Osteoblast (primary cell): ENCODE data around the gene WNT7B. TPM values are rescaled to one million over a fixed set of nuclear protein-coding genes. Genes with fewer than 3 reads are reported as not detected.

Experiments used
- DNase-seq: peaks from one replicate; pipeline ENCODE4 v3.0.0; 2011; ENCODE audit warnings: low spot score, mixed read lengths; ENCODE audit not compliant: insufficient read length; ENCODE audit errors: missing footprints
- H2AFZ ChIP-seq: 2 replicates; pipeline ENCODE4 v1.6.0; 2011; ENCODE audit warnings: mild to moderate bottlenecking, low read length
- H3K27ac ChIP-seq: 2 replicates; pipeline ENCODE4 v1.5.1; 2011; ENCODE audit warnings: mild to moderate bottlenecking, low read depth, low read length, moderate library complexity
- H3K27me3 ChIP-seq: 2 replicates; pipeline ENCODE4 v1.6.0; 2012; ENCODE audit warnings: mild to moderate bottlenecking, control low read depth, inconsistent platforms, low read length, moderate library complexity; ENCODE audit not compliant: insufficient read depth
- H3K36me3 ChIP-seq: 2 replicates; pipeline ENCODE4 v1.5.1; 2011; ENCODE audit warnings: mild to moderate bottlenecking, low read length, control low read depth, moderate library complexity; ENCODE audit not compliant: insufficient read depth
- H3K4me1 ChIP-seq: 2 replicates; pipeline ENCODE4 v1.5.1; 2011; ENCODE audit warnings: mild to moderate bottlenecking, low read length, control low read depth, moderate library complexity; ENCODE audit not compliant: insufficient read depth
- H3K4me2 ChIP-seq: 2 replicates; pipeline ENCODE4 v1.6.0; 2011; ENCODE audit warnings: mild to moderate bottlenecking, low read length; ENCODE audit not compliant: insufficient read depth
- H3K4me3 ChIP-seq: fragments of 200-600 bp; sonication (generic); 3 replicates; pipeline ENCODE4 v1.5.1; 2012; ENCODE audit warnings: mild to moderate bottlenecking, low read length, inconsistent platforms; ENCODE audit not compliant: insufficient read depth
- H3K79me2 ChIP-seq: 2 replicates; pipeline ENCODE4 v1.6.0; 2012; ENCODE audit warnings: mild to moderate bottlenecking, low read length, control low read depth, inconsistent platforms; ENCODE audit not compliant: insufficient read depth
- H3K9me3 ChIP-seq: 2 replicates; pipeline ENCODE4 v1.5.1; 2011; ENCODE audit warnings: low read depth, low read length, control low read depth
- H4K20me1 ChIP-seq: 2 replicates; pipeline ENCODE4 v1.6.0; 2012; ENCODE audit warnings: mild to moderate bottlenecking, low read length, control low read depth; ENCODE audit not compliant: insufficient read depth
- total RNA-seq: library from RNA; depleted of rRNA; stranded (reverse); fragments of >200 nt; gene quantifications from 2 replicates; pipeline ENCODE4 v1.2.3, GENCODE V29; 2012
- TF ChIP-seq, protein P1 (sequence below): IDR thresholded peaks from 2 replicates; pipeline ENCODE4 v1.5.1; 2011; ENCODE audit warnings: mild to moderate bottlenecking, low read depth, low read length, moderate library complexity; ENCODE audit errors: extremely low read depth

Gene WNT7B
- total RNA-seq, 1 donor = not detected

DNA sequence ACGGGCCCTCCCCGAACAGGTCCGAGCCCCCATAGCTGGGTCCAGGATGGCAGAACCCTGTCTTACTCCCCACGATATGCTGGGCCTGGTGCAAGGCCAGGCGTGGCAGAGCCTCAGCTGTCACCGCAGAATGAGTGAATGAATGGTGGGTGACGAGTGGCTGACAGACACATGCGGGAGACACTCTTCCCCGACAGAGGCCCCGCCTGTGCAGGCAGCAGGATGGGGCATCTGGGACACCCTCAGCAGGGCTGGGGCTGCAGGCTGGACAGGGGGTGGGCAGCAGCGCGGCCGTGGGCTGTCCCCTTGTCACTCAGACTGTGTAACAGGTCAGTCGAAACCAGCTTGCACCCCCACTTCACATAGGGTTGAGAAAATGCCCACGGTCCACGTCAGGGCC, 18.0 kb downstream of the WNT7B start:
- Histone ChIP-seq H3K36me3 (no peaks in the 10 kb centered on the region), H2AFZ (no peak overlapping the region), H3K79me2 (no peaks in the 10 kb centered on the region), H3K27me3 (peaks cover 7% of the 10 kb centered on the region), H3K27ac (no peak overlapping the region), H3K4me2 (no peak overlapping the region), H4K20me1 (no peaks in the 10 kb centered on the region), H3K4me1 (no peaks in the 10 kb centered on the region), H3K9me3 (no peaks in the 10 kb centered on the region), H3K4me3 (no peak overlapping the region)
- TF ChIP-seq, protein P1, sequence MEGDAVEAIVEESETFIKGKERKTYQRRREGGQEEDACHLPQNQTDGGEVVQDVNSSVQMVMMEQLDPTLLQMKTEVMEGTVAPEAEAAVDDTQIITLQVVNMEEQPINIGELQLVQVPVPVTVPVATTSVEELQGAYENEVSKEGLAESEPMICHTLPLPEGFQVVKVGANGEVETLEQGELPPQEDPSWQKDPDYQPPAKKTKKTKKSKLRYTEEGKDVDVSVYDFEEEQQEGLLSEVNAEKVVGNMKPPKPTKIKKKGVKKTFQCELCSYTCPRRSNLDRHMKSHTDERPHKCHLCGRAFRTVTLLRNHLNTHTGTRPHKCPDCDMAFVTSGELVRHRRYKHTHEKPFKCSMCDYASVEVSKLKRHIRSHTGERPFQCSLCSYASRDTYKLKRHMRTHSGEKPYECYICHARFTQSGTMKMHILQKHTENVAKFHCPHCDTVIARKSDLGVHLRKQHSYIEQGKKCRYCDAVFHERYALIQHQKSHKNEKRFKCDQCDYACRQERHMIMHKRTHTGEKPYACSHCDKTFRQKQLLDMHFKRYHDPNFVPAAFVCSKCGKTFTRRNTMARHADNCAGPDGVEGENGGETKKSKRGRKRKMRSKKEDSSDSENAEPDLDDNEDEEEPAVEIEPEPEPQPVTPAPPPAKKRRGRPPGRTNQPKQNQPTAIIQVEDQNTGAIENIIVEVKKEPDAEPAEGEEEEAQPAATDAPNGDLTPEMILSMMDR = no peak
- no peak for DNase-seq

DNA sequence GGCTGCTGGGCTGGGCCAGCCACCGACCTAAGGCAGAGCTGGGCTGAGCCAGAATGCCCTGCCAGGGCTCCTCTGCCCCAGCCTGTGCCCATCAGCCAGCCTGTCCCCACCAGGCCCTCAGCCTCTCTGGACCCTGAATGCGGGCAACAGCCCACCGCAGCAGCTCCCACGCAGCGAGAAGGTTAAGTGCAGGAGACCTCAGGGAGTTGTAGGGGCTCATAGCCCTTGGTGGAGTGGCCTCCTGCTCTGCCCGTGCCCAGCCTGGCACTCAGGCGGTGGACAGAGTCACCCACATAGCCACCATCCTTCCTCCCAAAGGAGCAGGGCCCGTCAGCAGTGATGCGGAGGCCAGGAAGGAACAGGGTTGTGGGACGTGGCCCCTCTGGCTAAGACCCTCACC, 19.1 kb downstream of the WNT7B start:
- no peak for DNase-seq
- Histone ChIP-seq H3K27ac (no peak overlapping the region), H3K27me3 (peaks cover 10% of the 10 kb centered on the region), H2AFZ (no peak overlapping the region), H3K4me1 (no peaks in the 10 kb centered on the region), H3K36me3 (no peaks in the 10 kb centered on the region), H3K4me3 (no peak overlapping the region), H3K79me2 (no peaks in the 10 kb centered on the region), H3K9me3 (no peaks in the 10 kb centered on the region), H3K4me2 (no peak overlapping the region), H4K20me1 (no peaks in the 10 kb centered on the region)
- TF ChIP-seq, protein P1 = no peak

DNA sequence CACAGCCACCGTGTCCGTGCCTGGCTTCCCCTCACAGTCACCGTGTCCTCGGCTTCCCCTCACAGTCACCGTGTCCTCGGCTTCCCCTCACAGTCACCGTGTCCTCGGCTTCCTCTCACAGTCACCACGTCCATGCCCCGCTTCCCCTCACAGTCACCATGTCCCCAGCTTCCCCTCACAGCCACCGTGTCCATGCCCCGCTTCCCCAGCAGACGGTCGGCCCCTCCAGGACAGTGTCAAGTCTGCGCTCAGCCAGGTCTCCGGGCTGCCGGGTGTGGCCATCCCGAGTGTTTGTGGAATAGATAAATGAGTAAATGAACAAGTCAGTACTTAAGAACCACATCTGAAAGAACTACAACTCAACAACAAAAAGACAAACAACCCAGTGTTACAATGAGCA, 23.8 kb downstream of the WNT7B start:
- Histone ChIP-seq H4K20me1 (no peaks in the 10 kb centered on the region), H3K79me2 (no peaks in the 10 kb centered on the region)
- TF ChIP-seq, protein P1 = no peak

DNA sequence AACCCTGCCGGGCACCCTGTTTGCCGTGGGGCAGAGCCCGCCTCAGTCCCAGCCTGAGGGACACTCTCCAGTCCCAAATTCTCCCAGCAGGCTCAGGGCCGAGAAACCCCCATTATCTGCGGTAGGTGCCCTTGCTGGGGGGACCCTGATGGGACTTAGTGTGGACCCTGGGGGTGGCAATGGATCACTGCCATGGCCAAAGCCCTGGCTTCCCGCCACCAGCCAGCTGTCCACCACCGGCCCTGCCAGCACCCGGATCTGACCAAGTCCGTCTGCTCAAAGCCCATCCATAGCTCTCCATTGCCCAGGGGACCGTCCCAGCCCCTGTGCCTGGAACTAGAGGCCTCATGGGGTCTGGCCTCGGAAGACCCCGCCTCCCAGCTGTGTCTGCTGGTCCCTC, 24.4 kb downstream of the WNT7B start:
- TF ChIP-seq, protein P1 = no peak
- no peak for DNase-seq
- no peaks in the 10 kb centered on the region for H3K4me1 ChIP-seq
- no peak overlapping the region for H3K4me3 ChIP-seq
- H2AFZ ChIP-seq = no peak overlapping the region
- H3K27ac ChIP-seq = no peak overlapping the region
- H3K4me2 ChIP-seq = no peak overlapping the region
- H3K79me2 ChIP-seq = no peaks in the 10 kb centered on the region
- H3K27me3 ChIP-seq = peaks cover 10% of the 10 kb centered on the region
- H4K20me1 ChIP-seq = no peaks in the 10 kb centered on the region
- H3K36me3 ChIP-seq = no peaks in the 10 kb centered on the region
- no peaks in the 10 kb centered on the region for H3K9me3 ChIP-seq

More for the DNA sequence above, 23.8 kb downstream of the WNT7B start:
- no peak overlapping the region for H3K4me3 ChIP-seq
- no peak overlapping the region for H2AFZ ChIP-seq
- DNase-seq = no peak
- H3K4me2 ChIP-seq = no peak overlapping the region
- no peaks in the 10 kb centered on the region for H3K4me1 ChIP-seq
- H3K36me3 ChIP-seq = no peaks in the 10 kb centered on the region
- H3K27me3 ChIP-seq = peaks cover 10% of the 10 kb centered on the region
- no peaks in the 10 kb centered on the region for H3K9me3 ChIP-seq
- H3K27ac ChIP-seq = no peak overlapping the region
